ENCODE results near the gene ZNF516. TPM values are rescaled to one million over a fixed set of nuclear protein-coding genes. Genes with fewer than 3 reads are reported as not detected.
A peak's percentile ranks its signal among the peaks of the same experiment; 100 is the strongest.

The ZNF516 gene
- polyA plus RNA-seq, 3 donors: 5.0 to 41.9 (median 8.6) TPM

DNA sequence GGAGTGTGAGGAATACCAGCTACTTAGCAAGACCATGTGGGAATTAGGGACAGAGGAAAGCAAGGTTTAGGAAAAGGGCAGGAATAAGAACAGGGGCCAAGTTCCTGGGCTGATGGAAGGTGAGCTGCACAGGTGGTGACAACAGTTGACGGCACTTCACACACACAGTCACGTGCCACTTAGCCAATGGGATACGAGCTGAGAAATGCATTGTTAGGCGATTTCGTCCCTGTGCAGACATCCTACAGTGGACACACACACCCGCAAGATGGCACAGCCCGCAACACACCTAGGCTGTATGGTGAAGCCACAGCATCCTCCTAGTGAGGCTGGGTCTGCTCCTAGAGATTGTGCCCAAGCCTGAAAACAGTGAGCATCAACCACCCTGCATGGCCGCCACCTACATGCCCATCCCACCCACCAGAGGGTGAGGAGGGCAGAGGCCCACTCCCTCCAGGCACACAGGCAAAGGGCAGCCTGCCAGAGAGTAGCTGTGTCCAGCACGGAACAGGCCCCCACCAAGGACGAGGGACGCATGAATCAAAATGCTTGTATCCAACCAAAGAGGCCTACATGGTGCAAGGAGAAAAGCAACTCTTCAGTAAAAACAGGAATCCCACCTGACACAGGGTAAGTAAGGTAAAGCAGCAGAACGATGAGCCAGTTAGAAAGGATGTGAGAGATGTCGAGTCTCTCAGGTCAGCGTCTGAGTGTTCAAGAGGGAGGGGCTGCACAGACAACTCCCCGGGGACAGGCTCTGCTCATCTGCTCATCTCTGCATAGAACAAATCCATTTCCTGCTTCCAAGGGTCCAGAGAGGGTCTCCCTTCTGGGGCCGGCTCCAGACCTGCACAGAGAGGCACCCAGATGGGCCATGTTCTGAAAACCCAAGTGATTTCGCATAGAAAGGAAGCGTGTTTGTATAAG is 51.3 kb downstream of the ZNF516 start:
- Mint-ChIP-seq H3K9me3 (peaks cover 0 to 5% (median 1%) of the 10 kb centered on the region in 7 donors), H3K36me3 (peaks cover 43 to 84% of the 10 kb centered on the region in 2 donors), H3K27me3 (ENCODE audit: low read depth in 3 of 3) (peaks cover 0 to 2% (median 0%) of the 10 kb centered on the region in 3 donors), H3K4me1 (peaks cover 44% of the 10 kb centered on the region), H3K4me3 (no peak overlapping the region), H3K27ac (peak overlapping the region in 6 of 7 donors; percentile 9 to 70 (median 56))
- H3K4me1 ChIP-seq (ENCODE audit: control insufficient read depth in 1 of 2, insufficient read depth in 2 of 2, low read length in 2 of 2): peaks cover 32 to 39% of the 10 kb centered on the region in 2 donors
- H3K4me2 ChIP-seq (replicated peaks; ENCODE audit: extremely low read depth, low read length, poor library complexity, severe bottlenecking): no peak overlapping the region
- DNase-seq: no peak
- 95% methylated on average over 13 of the region's 18 CpGs for WGBS (ENCODE audit: insufficient coverage)
- no peak overlapping the region for H3K9ac ChIP-seq (ENCODE audit: insufficient read depth, low read length, poor library complexity, severe bottlenecking)
- TF ChIP-seq, protein P1, sequence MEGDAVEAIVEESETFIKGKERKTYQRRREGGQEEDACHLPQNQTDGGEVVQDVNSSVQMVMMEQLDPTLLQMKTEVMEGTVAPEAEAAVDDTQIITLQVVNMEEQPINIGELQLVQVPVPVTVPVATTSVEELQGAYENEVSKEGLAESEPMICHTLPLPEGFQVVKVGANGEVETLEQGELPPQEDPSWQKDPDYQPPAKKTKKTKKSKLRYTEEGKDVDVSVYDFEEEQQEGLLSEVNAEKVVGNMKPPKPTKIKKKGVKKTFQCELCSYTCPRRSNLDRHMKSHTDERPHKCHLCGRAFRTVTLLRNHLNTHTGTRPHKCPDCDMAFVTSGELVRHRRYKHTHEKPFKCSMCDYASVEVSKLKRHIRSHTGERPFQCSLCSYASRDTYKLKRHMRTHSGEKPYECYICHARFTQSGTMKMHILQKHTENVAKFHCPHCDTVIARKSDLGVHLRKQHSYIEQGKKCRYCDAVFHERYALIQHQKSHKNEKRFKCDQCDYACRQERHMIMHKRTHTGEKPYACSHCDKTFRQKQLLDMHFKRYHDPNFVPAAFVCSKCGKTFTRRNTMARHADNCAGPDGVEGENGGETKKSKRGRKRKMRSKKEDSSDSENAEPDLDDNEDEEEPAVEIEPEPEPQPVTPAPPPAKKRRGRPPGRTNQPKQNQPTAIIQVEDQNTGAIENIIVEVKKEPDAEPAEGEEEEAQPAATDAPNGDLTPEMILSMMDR (IDR thresholded peaks at IDR 0.05): no peak
- peaks cover 99% of the 10 kb centered on the region for H3K79me2 ChIP-seq (ENCODE audit: insufficient read depth, low read length)
- H2AFZ ChIP-seq (ENCODE audit: insufficient read depth, low read depth, low read length, poor library complexity, severe bottlenecking): no peak overlapping the region
- peaks cover 99% of the 10 kb centered on the region for H4K20me1 ChIP-seq (ENCODE audit: insufficient read depth, low read length)
- H3K27me3 ChIP-seq (ENCODE audit: control insufficient read depth in 2 of 2, insufficient read depth in 2 of 2, low read length in 2 of 2): no peaks in the 10 kb centered on the region
- H3K9me3 ChIP-seq (replicated peaks in 1 of 2; ENCODE audit: control insufficient read depth in 1 of 2, insufficient read depth in 1 of 2, low read length in 2 of 2): no peaks in the 10 kb centered on the region
- H3K27ac ChIP-seq (ENCODE audit: low read depth in 1 of 2, low read length in 2 of 2): peak overlapping the region in 1 of 2 donors; percentile 17
- no peak overlapping the region for H3K4me3 ChIP-seq (replicated peaks in 1 of 3; ENCODE audit: low read depth in 2 of 3, low read length in 3 of 3)
- intact Hi-C loops (cut with micrococcal nuclease): no loop called here
- H3K36me3 ChIP-seq (replicated peaks in 1 of 2; ENCODE audit: control insufficient read depth in 1 of 2, insufficient read depth in 2 of 2, low read length in 2 of 2): peaks cover 37 to 63% of the 10 kb centered on the region in 2 donors

DNA sequence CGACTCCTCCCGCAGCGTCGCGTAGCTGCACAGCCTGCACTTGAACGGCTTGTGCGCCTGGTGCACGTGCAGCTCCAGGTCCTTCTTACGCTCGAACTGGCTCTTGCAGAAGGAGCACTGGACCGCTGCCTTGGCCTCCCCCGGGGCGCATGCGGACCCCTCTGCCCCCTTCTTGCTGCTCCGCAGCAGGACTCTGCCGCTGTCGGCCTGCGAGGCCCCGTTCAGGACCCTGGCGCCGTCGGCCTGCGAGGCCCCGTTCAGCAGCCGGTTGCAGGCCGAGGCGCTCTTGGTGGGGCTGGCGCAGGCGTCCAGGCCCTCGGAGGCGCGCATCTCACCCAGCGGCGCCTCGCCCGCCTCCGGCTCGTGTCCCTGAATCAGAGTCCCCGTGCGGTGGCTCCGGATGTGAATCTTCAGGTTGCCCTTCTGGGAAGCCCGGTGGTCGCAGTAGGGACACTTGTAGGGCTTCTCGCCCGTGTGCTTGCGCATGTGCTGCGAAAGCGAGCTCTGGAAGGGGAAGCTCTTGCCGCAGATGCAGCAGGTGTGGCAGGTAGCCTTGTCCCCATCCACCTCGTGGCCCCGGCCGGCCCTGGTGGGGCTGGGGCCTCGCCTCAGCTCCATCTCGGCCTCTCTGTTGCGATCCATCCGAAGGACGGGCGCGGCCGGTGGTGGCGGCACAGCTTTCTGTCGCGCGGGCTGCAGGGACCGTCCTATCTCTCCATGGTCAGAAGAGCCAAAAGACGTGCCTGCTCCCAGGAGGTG is 52.5 kb downstream of the ZNF516 start:
- H3K36me3 Mint-ChIP-seq: peaks cover 52 to 93% of the 10 kb centered on the region in 2 donors
- no peak overlapping the region for H3K4me3 Mint-ChIP-seq
- peaks cover 0 to 2% (median 0%) of the 10 kb centered on the region in 3 donors for H3K27me3 Mint-ChIP-seq (ENCODE audit: low read depth in 3 of 3)
- H3K27ac Mint-ChIP-seq: peak overlapping the region in 2 of 7 donors; percentile 27 to 33
- H3K79me2 ChIP-seq (ENCODE audit: insufficient read depth, low read length): peaks cover 99% of the 10 kb centered on the region
- peaks cover 100% of the 10 kb centered on the region for H4K20me1 ChIP-seq (ENCODE audit: insufficient read depth, low read length)
- H2AFZ ChIP-seq (ENCODE audit: insufficient read depth, low read depth, low read length, poor library complexity, severe bottlenecking): no peak overlapping the region
- H3K4me1 ChIP-seq (ENCODE audit: control insufficient read depth in 1 of 2, insufficient read depth in 2 of 2, low read length in 2 of 2): peaks cover 23 to 27% of the 10 kb centered on the region in 2 donors
- H3K27me3 ChIP-seq (ENCODE audit: control insufficient read depth in 2 of 2, insufficient read depth in 2 of 2, low read length in 2 of 2): no peaks in the 10 kb centered on the region
- no peak overlapping the region for H3K4me2 ChIP-seq (replicated peaks; ENCODE audit: extremely low read depth, low read length, poor library complexity, severe bottlenecking)
- peaks cover 32% of the 10 kb centered on the region for H3K4me1 Mint-ChIP-seq
- peaks cover 0 to 1% (median 0%) of the 10 kb centered on the region in 7 donors for H3K9me3 Mint-ChIP-seq
- no peak overlapping the region for H3K9ac ChIP-seq (ENCODE audit: insufficient read depth, low read length, poor library complexity, severe bottlenecking)
- no peak overlapping the region for H3K4me3 ChIP-seq (replicated peaks in 1 of 3; ENCODE audit: low read depth in 2 of 3, low read length in 3 of 3)
- H3K27ac ChIP-seq (ENCODE audit: low read depth in 1 of 2, low read length in 2 of 2): no peak overlapping the region
- H3K36me3 ChIP-seq (replicated peaks in 1 of 2; ENCODE audit: control insufficient read depth in 1 of 2, insufficient read depth in 2 of 2, low read length in 2 of 2): peaks cover 48 to 75% of the 10 kb centered on the region in 2 donors
- 98% methylated on average over 66 of the region's 66 CpGs for WGBS (ENCODE audit: insufficient coverage)
- TF ChIP-seq, protein P1 (IDR thresholded peaks at IDR 0.05): no peak
- intact Hi-C loops (cut with micrococcal nuclease): no loop called here
- H3K9me3 ChIP-seq (replicated peaks in 1 of 2; ENCODE audit: control insufficient read depth in 1 of 2, insufficient read depth in 1 of 2, low read length in 2 of 2): no peaks in the 10 kb centered on the region
- no peak for DNase-seq
